Frontal cortex (tissue), 4 donors: ENCODE results near the gene GPR15LG. TPM values are rescaled to one million over a fixed set of nuclear protein-coding genes. Genes with fewer than 3 reads are reported as not detected.

Experiments
- DNase-seq, 2 donors: peaks; one replicate each; pipeline ENCODE4 v3.0.0; 2012; ENCODE audit warnings: low spot score in 2 of 2
- FAIRE-seq: peaks from 2 replicates; lab custom pipeline; 2012; peaks lifted over from hg19 to GRCh38; lab: Jason Lieb, UNC
- total RNA-seq: library from RNA; depleted of rRNA; stranded (reverse); fragments of >200 nt; gene quantifications from one replicate; pipeline ENCODE4 v1.2.3, GENCODE V29; 2014
- donor health status: control.
- donor health status: control.
- donor health status: control.

GPR15LG gene
- total RNA-seq, 1 donor from 2014 or later, result not detected

GRCh38 chr10:84188815-84189214 lies 15.2 kb downstream of the GPR15LG start:
- FAIRE-seq (no peak), DNase-seq (no peak)

GRCh38 chr10:84190621-84191020 lies 17.0 kb downstream of the GPR15LG start:
- FAIRE-seq, result no peak
- no peak for DNase-seq

- DNase-seq, result no peak
Measured at GRCh38 chr10:84191106-84191505, 17.5 kb downstream of the GPR15LG start.

GRCh38 chr10:84193327-84193726 lies 19.7 kb downstream of the GPR15LG start:
- no peak for DNase-seq
- no peak for FAIRE-seq

More at GRCh38 chr10:84191106-84191505, 17.5 kb downstream of the GPR15LG start:
- FAIRE-seq, result no peak

GRCh38 chr10:84193846-84194423 lies 20.3 kb downstream of the GPR15LG start:
- FAIRE-seq, result no peak

GRCh38 chr10:84194424-84195043 lies 20.9 kb downstream of the GPR15LG start, which contains the start of gene CDHR1:
TSS of gene CDHR1 (plus strand) at chr10:84194537. CDS start at chr10:84194761, 224 bp downstream.
- FAIRE-seq, result no peak
- DNase-seq, result peak; percentile 55 to 79

More at GRCh38 chr10:84193846-84194423, 20.3 kb downstream of the GPR15LG start:
- no peak for DNase-seq

GRCh38 chr10:84195044-84195830 lies 21.6 kb downstream of the GPR15LG start:
- DNase-seq, result no peak
- no peak for FAIRE-seq

- DNase-seq (no peak), FAIRE-seq (no peak)
Measured at GRCh38 chr10:84196083-84196482, 22.5 kb downstream of the GPR15LG start.

- FAIRE-seq, result no peak
Measured at GRCh38 chr10:84196941-84197340, 23.3 kb downstream of the GPR15LG start.

GRCh38 chr10:84197643-84198042 lies 24.0 kb downstream of the GPR15LG start:
- no peak for FAIRE-seq
- DNase-seq, result no peak

More at GRCh38 chr10:84196941-84197340, 23.3 kb downstream of the GPR15LG start:
- no peak for DNase-seq

- DNase-seq (no peak), FAIRE-seq (no peak)
Measured at GRCh38 chr10:84198206-84198915, 24.8 kb downstream of the GPR15LG start.

GRCh38 chr10:84200537-84201243 lies 27.1 kb downstream of the GPR15LG start:
- DNase-seq (no peak), FAIRE-seq (no peak)

GRCh38 chr10:84201244-84201606 lies 27.6 kb downstream of the GPR15LG start:
- FAIRE-seq (no peak), DNase-seq (no peak)

- no peak for FAIRE-seq
Measured at GRCh38 chr10:84201682-84202081, 28.1 kb downstream of the GPR15LG start.

GRCh38 chr10:84202349-84202748 lies 28.7 kb downstream of the GPR15LG start:
- no peak for FAIRE-seq
- DNase-seq, result no peak

More at GRCh38 chr10:84201682-84202081, 28.1 kb downstream of the GPR15LG start:
- no peak for DNase-seq

GRCh38 chr10:84204122-84204521 lies 30.5 kb downstream of the GPR15LG start:
- no peak for FAIRE-seq
- DNase-seq, result no peak

GRCh38 chr10:84204610-84205009 lies 31.0 kb downstream of the GPR15LG start:
- no peak for DNase-seq
- FAIRE-seq, result no peak

- FAIRE-seq, result no peak
Measured at GRCh38 chr10:84205049-84205852, 31.6 kb downstream of the GPR15LG start.

More at GRCh38 chr10:84205049-84205852, 31.6 kb downstream of the GPR15LG start:
- DNase-seq, result peak; percentile 56 to 73
